Skin of body (tissue), 1 donor: Measurements from ENCODE around the gene ASAH2. TPM values are rescaled to one million over a fixed set of nuclear protein-coding genes. Genes with fewer than 3 reads are reported as not detected.

Source experiments
- total RNA-seq: library from RNA; depleted of rRNA; stranded (reverse); fragments of >200 nt; gene quantifications from one replicate; pipeline ENCODE4 v1.2.3, GENCODE V29; 2014

Gene ASAH2
- total RNA-seq, 1 donor from 2014 or later = 0.49 TPM

Other genes starting within 250 kb of the ASAH2 start
- gene WASHC2A, start 183.6 kb downstream of the ASAH2 start, total RNA-seq = 28.2 TPM